Kidney capillary endothelial cell (primary cell): Measurements from ENCODE around the gene CPS1.

Experiments
- DNase-seq: peaks from one replicate; pipeline ENCODE4 v3.0.0-alpha.2; 2018; ENCODE audit warnings: low spot score

Gene CPS1

DNA sequence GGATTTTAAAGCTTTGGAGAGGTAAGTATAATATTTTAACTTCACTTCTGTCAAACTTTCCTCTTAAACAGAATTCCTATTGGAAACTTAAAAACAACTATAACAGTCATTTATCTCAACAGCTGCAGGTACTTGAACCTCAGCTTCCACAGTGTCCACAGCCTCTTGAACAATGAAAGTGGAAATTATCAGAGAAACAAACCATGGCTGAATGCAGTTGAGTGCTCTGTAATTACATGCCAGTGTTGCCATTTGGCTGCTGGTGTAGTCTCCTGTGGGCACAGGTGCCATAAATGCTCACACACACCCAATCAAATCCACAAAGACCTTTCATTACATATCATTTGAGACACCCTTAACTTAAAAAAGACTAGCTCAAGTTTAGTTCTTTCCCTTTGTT is 125.1 kb downstream of the CPS1 start:
- no peak for DNase-seq

- DNase-seq = no peak
These were observed 130.0 kb downstream of the CPS1 start for GRCh38 chr2:210686401-210686800.

DNA sequence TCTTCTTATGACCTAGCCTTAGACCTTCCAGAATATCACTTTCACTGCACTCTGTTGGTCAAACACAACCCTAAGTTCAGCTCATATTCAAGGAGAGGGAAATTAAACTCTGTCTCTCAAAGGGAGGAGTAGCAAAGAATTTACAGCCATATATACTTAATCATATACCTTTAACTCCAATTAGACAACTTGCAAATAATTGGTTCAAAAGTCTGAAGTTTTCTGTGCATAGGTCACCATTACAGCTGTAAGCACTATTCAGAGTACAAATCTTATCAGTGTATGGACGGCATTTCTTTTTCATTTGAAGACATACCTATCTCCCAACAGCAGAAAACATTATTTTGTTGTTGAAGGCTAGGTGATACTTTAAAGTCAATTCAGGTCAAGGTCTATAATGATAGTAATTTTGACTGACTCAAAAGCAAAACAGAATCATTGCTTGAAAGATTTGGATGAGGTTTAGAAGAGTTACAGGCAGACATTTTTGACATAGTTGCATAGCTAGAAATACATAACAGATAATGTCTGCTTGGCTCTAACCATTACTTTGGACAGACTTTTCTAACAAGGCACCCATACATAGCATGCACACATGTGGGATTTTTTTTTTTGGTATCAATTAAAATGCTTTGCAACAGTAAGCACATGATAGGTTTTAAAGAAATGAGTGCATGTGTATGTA is 131.5 kb downstream of the CPS1 start:
- no peak for DNase-seq

DNA sequence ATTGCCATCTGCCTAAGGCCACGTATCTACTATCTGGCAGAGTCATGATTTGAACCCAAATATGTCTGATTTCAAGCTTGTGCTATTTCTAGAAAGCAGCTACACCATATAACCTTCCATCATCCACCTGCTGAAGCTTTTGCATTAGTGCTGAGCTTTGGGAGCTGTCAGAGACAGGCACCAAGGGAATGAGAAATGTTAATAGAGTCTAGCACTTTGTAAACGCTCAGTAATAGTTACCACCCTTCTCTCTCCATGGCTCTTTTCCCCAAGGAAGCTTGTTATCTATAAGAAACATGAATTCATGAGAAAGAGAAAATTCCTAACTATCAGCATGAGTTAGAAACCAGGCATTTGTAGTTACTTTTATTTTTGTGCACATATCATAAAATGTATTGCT is 151.5 kb downstream of the CPS1 start:
- no peak for DNase-seq

GRCh38 chr2:210713122-210713521 is 156.7 kb downstream of the CPS1 start:
- no peak for DNase-seq

GRCh38 chr2:210715560-210716082 is 159.2 kb downstream of the CPS1 start:
- no peak for DNase-seq

DNA sequence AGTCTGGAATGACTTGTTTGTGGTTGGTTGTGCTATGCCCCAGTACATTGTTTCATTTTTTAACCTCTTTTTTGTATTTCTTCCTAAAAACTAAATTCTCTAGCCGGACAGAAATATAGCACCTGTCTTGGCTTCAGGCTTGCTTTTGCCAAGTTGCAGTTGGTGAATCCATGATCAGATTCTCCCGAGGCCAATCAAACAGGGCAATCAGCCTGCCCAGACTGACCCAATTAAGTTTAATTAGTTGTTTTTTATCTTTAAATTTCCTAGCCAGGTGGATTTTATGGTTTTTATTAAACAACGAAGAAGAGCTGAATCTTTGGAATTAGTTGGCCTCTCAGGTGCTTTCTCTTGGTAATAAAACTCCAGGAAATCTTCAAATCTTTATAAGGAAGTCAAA is 162.1 kb downstream of the CPS1 start:
- DNase-seq = no peak

GRCh38 chr2:210722092-210722491 is 165.7 kb downstream of the CPS1 start:
- DNase-seq = no peak

DNA sequence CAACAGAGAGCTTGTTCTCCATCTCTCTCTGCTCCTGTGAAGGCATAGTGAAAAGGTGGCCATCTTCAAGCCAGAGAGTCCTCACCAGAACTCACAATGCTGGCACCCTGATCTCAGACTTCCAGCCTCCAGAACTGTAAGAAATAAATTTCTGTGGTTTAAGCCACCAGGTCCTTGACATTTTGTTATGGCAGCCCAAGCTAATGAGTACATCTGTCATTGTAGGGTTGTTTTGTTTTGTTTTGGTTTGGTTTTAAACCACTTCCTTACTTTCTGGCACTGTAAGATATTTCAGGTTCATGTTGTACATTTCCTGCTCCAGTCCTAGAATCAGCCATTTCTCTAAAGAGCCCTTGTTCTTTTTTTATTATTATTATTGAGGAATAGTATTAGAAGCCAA is 171.2 kb downstream of the CPS1 start:
- no peak for DNase-seq
